Measurements from ENCODE around the gene TRIM47. TPM values are rescaled to one million over a fixed set of nuclear protein-coding genes. Genes with fewer than 3 reads are reported as not detected.
A peak's percentile ranks its signal among the peaks of the same experiment; 100 is the strongest.

TRIM47 gene
- total RNA-seq (2022): 23.6 and 25.7 TPM in 2 replicates
- Bru-seq, nascent RNA: percentile 59 among the genes with signal in this experiment
- BruChase-seq, experiment 1, labeled RNA remaining after a 6-hour chase: percentile 59 among the genes with signal in this experiment
- BruChase-seq, experiment 2, labeled RNA remaining after a 2-hour chase: percentile 70 among the genes with signal in this experiment
- long read RNA-seq, transcript TRIM47-204 (6 exons, 1,907 nt): minor isoform, 6 of 81 reads
- long read RNA-seq, transcript TRIM47-201 (6 exons, 2,266 nt): major isoform, 64 of 81 reads
- long read RNA-seq, partial matches to known transcripts: 3 of 81 reads
- long read RNA-seq, other reads (novel, unspliced or antisense): 7 of 81 reads

GRCh38 chr17:75878174-75878998 is at the start of gene TRIM47:
Gene TRIM47, minus strand, starts transcription at chr17:75878581. Its CDS starts 33 bp downstream, at chr17:75878548.
- DNase-seq (ENCODE audit: unreplicated experiment): peak; percentile 64
- Mint-ChIP-seq H3K27ac (ENCODE audit: low read depth, unreplicated experiment) (peak within 1 kb of the TSS; percentile 89), H3K9me3 (ENCODE audit: unreplicated experiment) (no peaks in the 10 kb centered on the region), H3K4me1 (ENCODE audit: insufficient read depth, unreplicated experiment) (peaks cover 13% of the 10 kb centered on the region), H3K36me3 (ENCODE audit: insufficient read depth, unreplicated experiment) (peaks cover 25% of the 10 kb centered on the region), H3K27me3 (ENCODE audit: insufficient read depth, unreplicated experiment) (no peaks in the 10 kb centered on the region), H3K4me3 (ENCODE audit: unreplicated experiment) (peak within 1 kb of the TSS; percentile 86)
- TF ChIP-seq CTCF (IDR thresholded peaks at IDR 0.05; ENCODE audit: unreplicated experiment): no peak
- intact Hi-C loops (cut with micrococcal nuclease): no loop called here
- BruUV-seq (replicated peaks): no TSS peak
- POLR2A ChIA-PET: interaction anchor here (0.6 to 6.7 kb wide), 23 partner anchors 11 to 387 kb away, joined by 3 to 164 read pairs (median 5); partner anchors contain the start of genes ACOX1, GALK1, MRPL38 and RECQL5
- CTCF ChIA-PET: interaction anchor here (0.6 to 4.6 kb wide), 12 partner anchors 8 to 470 kb away, joined by 3 to 36 read pairs (median 3); partner anchors contain the start of genes MRPL38 and WBP2

- CTCF ChIA-PET: interaction anchor here (0.6 to 0.8 kb wide), 4 partner anchors 44 to 87 kb away, joined by 3 to 4 read pairs (median 4); no protein-coding TSS in a partner anchor
- no TSS peak for BruUV-seq (replicated peaks)
Observed at GRCh38 chr17:75927286-75927922, 49.0 kb upstream of the TRIM47 start.

GRCh38 chr17:75926456-75926855 is 48.1 kb upstream of the TRIM47 start:
- no peak overlapping the region for H3K4me3 Mint-ChIP-seq (ENCODE audit: unreplicated experiment)
- no peak for DNase-seq (ENCODE audit: unreplicated experiment)
- no TSS peak for BruUV-seq (replicated peaks)
- ChIA-PET CTCF (interaction anchor here (0.7 kb wide), 2 partner anchors 353 to 456 kb away, joined by 3 read pairs; no protein-coding TSS in a partner anchor), POLR2A (interaction anchor here (1.4 to 1.7 kb wide), 2 partner anchors 14 to 17 kb away, joined by 4 to 5 read pairs; partner anchors contain the start of gene FBF1)
- H3K36me3 Mint-ChIP-seq (ENCODE audit: insufficient read depth, unreplicated experiment): no peaks in the 10 kb centered on the region
- intact Hi-C loops (cut with micrococcal nuclease): no loop called here
- H3K4me1 Mint-ChIP-seq (ENCODE audit: insufficient read depth, unreplicated experiment): no peaks in the 10 kb centered on the region
- no peak overlapping the region for H3K27ac Mint-ChIP-seq (ENCODE audit: low read depth, unreplicated experiment)
- H3K27me3 Mint-ChIP-seq (ENCODE audit: insufficient read depth, unreplicated experiment): no peaks in the 10 kb centered on the region
- no peaks in the 10 kb centered on the region for H3K9me3 Mint-ChIP-seq (ENCODE audit: unreplicated experiment)
- TF ChIP-seq CTCF (IDR thresholded peaks at IDR 0.05; ENCODE audit: unreplicated experiment): no peak

More at GRCh38 chr17:75927286-75927922, 49.0 kb upstream of the TRIM47 start:
- POLR2A ChIA-PET: interaction anchor here (0.6 to 1.7 kb wide), 3 partner anchors 18 to 347 kb away, joined by 4 to 6 read pairs (median 5); partner anchors contain the start of gene MRPL38
- Mint-ChIP-seq H3K9me3 (ENCODE audit: unreplicated experiment) (no peaks in the 10 kb centered on the region), H3K4me3 (ENCODE audit: unreplicated experiment) (no peak overlapping the region), H3K4me1 (ENCODE audit: insufficient read depth, unreplicated experiment) (no peaks in the 10 kb centered on the region), H3K27ac (ENCODE audit: low read depth, unreplicated experiment) (no peak overlapping the region), H3K36me3 (ENCODE audit: insufficient read depth, unreplicated experiment) (no peaks in the 10 kb centered on the region), H3K27me3 (ENCODE audit: insufficient read depth, unreplicated experiment) (no peaks in the 10 kb centered on the region)
- peak; percentile 52 for DNase-seq (ENCODE audit: unreplicated experiment)
- peak; percentile 43 for TF ChIP-seq CTCF (IDR thresholded peaks at IDR 0.05; ENCODE audit: unreplicated experiment)
- intact Hi-C loops (cut with micrococcal nuclease): no loop called here
